Activated CD8-positive, alpha-beta memory T cell treated with anti-CD3 and anti-CD28 coated beads for 48 hours (primary cell): Measurements from ENCODE around the gene PCDH8.
"Not testable (repeated sequence)": the region's sequence is repeated elsewhere in the genome, so short reads cannot be mapped to it uniquely, and the experiment has no call there.

Source experiments
- DNase-seq, 3 experiments: peaks; one replicate each; pipeline ENCODE4 v3.0.0-alpha.2; 2020; ENCODE audit warnings: low read depth in 2 of 3, low spot score in 2 of 3

PCDH8 gene

DNA sequence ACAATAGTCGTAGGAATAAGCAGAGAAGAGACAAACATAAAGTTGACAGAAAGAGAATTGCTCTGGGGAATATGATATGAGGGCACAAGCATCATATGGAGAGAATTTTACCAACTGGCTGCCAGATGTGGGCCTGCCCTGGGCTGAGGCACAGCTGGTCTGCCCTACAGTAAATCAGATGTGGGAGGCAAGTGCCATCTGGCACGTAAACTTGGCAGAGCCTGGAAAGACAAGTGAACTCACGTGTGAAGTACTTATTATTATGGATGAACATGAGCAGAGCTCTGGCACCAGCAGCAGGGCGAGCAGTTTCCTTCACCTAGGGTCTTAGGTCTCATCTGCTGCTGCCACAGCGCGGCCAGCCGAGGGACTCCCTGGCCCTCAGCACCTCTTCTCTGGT, 20.6 kb downstream of the PCDH8 start:
- DNase-seq, result no peak

DNA sequence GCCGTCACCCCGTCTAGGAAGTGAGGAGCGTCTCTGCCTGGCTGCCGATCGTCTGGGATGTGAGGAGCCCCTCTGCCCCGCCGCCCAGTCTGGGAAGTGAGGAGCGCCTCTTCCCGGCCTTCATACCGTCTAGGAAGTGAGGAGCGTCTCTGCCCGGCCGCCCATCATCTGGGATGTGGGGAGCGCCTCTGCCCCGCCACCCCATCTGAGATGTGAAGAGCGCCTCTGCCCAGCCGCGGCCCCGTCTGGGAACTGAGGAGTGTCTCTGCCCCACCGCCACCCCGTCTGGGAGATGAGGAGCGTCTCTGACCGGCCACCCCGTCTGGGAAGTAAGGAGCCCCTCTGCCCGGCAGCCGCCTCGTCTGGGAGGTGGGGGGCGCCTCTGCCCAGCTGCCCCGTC, 30.6 kb downstream of the PCDH8 start:
- not testable (repeated sequence) for DNase-seq

- DNase-seq, result no peak
Measured at GRCh38 chr13:52815330-52815729, 33.1 kb downstream of the PCDH8 start.

DNA sequence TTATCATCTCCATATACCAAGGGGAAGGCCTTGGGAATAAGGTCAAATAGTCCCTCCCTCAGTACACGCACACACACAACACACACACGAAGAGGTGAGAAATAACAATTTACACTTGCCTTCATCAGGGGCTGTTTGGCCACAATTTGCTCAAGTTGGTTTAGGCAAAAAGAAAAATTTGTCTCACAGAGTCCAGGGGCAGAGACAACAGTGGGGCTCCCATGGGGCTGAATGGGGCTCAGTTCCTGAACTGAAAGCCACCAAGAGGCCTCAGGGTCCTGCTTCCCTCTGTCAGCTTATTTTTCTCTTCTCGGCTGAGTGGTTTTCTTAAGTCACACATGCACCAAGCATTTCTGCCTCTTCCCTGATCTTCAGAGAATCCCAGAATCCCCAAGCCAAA, 35.5 kb downstream of the PCDH8 start:
- DNase-seq, result no peak

- no peak for DNase-seq
Measured at GRCh38 chr13:52811841-52812240, 36.6 kb downstream of the PCDH8 start.

DNA sequence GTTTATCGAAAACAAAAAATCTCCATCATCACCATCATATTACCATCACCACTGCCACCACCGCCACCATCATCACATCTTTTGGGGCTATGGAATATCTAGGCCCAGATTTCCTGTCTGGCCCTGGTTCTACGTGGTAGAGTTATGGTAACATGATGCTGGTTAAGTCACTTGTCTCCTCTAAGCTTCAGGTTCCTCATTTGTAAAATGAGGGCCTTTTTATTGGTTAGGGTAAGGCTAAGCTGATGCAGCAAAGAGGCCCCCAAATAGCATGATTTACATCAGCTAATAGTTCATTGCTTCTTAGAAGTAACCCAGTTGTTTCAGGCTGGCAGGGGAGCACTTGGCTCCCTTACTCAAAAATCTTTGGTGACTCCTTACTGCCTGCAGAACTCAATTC, 37.9 kb downstream of the PCDH8 start:
- no peak for DNase-seq

GRCh38 chr13:52810011-52810410, 38.4 kb downstream of the PCDH8 start:
- DNase-seq, result no peak

DNA sequence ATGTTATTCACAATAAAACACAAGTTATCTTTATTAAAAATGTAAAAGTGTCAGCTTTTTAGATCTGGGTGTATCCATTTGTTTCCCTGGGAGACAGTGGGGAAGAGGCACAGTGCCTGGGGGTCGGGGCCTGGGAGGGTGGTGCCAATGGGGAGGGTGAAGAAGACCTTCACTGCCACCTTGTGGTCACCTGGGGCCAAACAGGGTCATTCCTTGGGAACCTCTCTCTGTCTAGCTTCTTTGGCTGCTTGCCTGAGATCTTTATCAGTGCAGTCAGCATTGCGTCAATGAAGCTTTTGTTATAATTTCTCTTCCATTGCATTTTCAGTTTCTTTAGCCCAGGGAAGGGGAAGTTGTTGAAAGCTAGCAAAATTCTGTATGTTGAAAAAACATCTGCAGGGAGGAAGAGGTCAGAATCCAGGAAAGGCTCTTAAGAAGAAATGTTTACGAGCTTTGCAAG, 39.1 kb downstream of the PCDH8 start:
- DNase-seq, result peak in 2 of 3 experiments; percentile 5 to 11

DNA sequence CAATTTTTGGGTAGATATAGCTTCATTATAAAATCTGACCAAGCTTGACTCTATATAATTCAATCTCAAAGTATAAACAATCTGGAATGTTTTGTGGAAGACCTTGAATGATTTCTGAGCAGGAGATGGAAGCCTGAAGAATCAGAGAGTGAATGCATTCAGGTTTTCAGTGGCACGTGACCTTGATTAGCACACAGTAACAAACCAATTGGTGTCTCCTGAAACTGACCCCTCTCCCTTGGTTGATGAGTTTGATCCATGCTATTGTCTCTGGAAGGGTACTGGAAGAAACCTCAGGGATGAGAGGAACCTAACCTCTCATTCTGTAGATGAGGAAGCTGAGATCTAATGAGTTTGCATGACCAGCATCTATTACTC, 39.6 kb downstream of the PCDH8 start:
- no peak for DNase-seq

DNA sequence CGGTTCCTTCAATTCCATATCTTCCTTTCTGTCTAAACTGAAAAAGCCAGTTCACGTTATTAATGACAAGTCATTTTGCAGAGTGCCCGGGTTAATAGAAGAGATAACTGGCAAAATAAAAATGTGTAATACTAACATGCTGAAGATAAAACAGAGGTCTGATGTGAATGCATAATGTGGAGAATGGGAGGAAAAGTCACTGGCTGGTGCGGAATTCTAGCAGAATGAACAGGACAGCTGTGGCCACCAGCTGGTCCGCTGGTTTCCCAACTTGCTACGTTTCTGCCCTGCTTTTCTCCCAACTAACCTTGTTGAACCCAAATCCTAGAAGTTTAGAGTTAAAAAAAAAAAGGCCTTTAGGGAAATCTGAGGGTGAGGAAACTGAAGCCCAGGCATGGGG, 42.4 kb downstream of the PCDH8 start:
- no peak for DNase-seq

- DNase-seq, result no peak
Measured at GRCh38 chr13:52804202-52804641, 44.2 kb downstream of the PCDH8 start.

GRCh38 chr13:52800856-52801255, 47.6 kb downstream of the PCDH8 start:
- DNase-seq, result no peak

- DNase-seq, result no peak
Measured at GRCh38 chr13:52798770-52799430, 49.5 kb downstream of the PCDH8 start.

DNA sequence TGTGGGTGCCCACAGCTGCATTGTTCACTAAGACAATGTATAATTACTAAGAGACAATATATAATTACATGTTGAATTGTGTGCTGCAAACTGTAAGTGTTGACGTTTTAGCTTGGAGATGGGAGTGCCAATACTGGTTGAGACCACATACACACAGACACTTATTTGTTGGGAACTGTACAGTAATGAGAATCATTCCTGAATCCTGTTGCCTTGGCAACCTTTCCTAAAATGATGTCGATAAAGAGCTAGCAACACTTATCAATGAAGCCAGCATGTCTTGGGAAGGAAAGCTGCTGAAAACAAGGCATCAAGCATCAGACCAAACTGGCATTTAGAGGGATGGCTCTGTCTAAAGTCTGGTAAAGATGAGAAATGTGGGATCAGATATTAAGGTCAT, 51.3 kb downstream of the PCDH8 start:
- DNase-seq, result no peak

DNA sequence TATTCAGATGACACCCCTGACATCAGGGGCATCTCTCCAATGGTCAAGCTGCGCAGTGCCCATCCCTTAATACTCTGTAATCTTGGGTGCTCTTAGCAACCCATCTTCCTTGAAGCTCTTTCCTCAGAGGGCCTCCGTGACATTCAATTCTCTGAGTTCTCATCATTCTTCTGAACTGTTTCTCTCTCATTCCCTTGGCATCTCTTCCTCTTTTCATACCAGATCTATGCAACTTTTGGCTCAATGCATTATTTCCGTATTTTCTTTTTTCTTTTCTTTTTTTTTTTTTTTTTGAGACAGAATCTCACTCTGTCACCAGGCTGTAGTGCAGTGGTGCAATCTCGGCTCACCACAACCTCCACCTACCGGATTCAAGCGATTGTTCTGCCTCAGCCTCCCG, 53.9 kb downstream of the PCDH8 start:
- DNase-seq, result no peak

DNA sequence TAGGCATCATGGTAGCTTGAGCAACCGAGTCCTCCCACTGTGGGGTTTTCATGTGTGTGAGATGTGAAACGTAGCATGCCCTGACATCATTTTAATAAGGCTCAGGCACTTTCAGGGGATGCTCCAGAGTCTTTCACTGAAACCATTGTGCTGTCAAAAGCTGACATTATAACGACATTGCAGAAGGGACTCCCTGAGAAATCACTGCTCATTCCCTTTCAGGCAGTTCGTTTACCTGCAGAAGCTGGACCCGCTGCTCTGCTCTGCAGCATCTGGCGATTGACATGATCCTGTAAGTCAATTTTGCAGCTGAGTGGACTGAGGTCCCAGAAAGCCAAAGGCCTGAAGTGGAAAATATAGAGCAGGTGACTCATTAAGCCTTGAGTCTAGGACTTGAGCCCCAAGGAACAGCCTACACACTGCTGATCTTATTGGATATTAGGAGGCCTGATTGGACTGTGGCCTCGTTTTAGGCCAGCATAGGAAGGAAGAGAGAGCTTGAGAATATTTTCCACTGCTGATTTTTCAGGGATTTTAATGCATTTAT, 54.9 kb downstream of the PCDH8 start:
- DNase-seq, result no peak
